H1 (cell line): ENCODE data around the gene CTTNBP2. TPM values are rescaled to one million over a fixed set of nuclear protein-coding genes. Genes with fewer than 3 reads are reported as not detected.

ENCODE experiments used
- CTCF ChIA-PET: fragments of 300-600 bp; sonication (Branson Sonifier 250); formaldehyde crosslinking; loops from one replicate; lab custom pipeline; 2021; ENCODE audit not compliant: partially characterized antibody; lab: Charles Lee
- POLR2A ChIA-PET: fragments of 300-600 bp; sonication (Branson Sonifier 250); formaldehyde crosslinking; loops from one replicate; lab custom pipeline; 2021; ENCODE audit warnings: inconsistent platforms; ENCODE audit not compliant: partially characterized antibody; lab: Charles Lee
- DNase-seq, 2 experiments: peaks; one replicate each; pipeline versions ENCODE4 v3.0.0 to v3.0.0-alpha.2; 2010 to 2022; ENCODE audit warnings: low spot score in 2 of 2, low read depth in 1 of 2, mixed read lengths in 1 of 2
- FAIRE-seq: peaks from 2 replicates; lab custom pipeline; 2011; peaks lifted over from hg19 to GRCh38; lab: Jason Lieb, UNC
- H2AFZ ChIP-seq: 2 replicates; pipeline ENCODE4 v1.8.1; 2012; ENCODE audit warnings: low read length, inconsistent platforms
- H2AK5ac ChIP-seq: 2 replicates; pipeline ENCODE4 v1.6.1; 2013; ENCODE audit warnings: low read depth, low read length
- H2BK120ac ChIP-seq: replicated peaks from 2 replicates; pipeline ENCODE3; 2013; ENCODE audit warnings: low read depth, low read length, inconsistent platforms
- H2BK12ac ChIP-seq: 2 replicates; pipeline ENCODE4 v1.6.1; 2013; ENCODE audit warnings: low read depth, low read length
- H2BK15ac ChIP-seq: 2 replicates; pipeline ENCODE4 v1.6.1; 2013; ENCODE audit warnings: low read length
- H2BK20ac ChIP-seq: 2 replicates; pipeline ENCODE4 v1.6.1; 2013; ENCODE audit warnings: low read length
- H2BK5ac ChIP-seq: 2 replicates; pipeline ENCODE4 v1.6.1; 2013; ENCODE audit warnings: low read depth, low read length
- H3K14ac ChIP-seq: 2 replicates; pipeline ENCODE4 v1.6.1; 2013; ENCODE audit warnings: inconsistent platforms; ENCODE audit not compliant: insufficient read length
- H3K18ac ChIP-seq: 2 replicates; pipeline ENCODE4 v1.6.1; 2013; ENCODE audit warnings: low read length; ENCODE audit errors: extremely low read depth
- H3K23ac ChIP-seq: 2 replicates; pipeline ENCODE4 v1.6.1; 2013; ENCODE audit warnings: inconsistent platforms; ENCODE audit not compliant: insufficient read length
- H3K23me2 ChIP-seq: 2 replicates; pipeline ENCODE4 v1.6.1; 2013; ENCODE audit warnings: low read depth, low read length
- H3K27ac ChIP-seq: 2 replicates; pipeline ENCODE4 v1.6.1; 2011; ENCODE audit warnings: low read depth, low read length, inconsistent platforms
- H3K27me3 ChIP-seq, 4 experiments: replicated peaks in 1 of 4; 1 replicate in 1 of 4; 2 replicates in 3 of 4; pipeline versions ENCODE4 v1.6.1 to v1.8.1; 2011 to 2013; ENCODE audit warnings: low read length in 3 of 4, mild to moderate bottlenecking in 3 of 4, inconsistent platforms in 2 of 4, mixed read lengths in 2 of 4, moderate library complexity in 1 of 4; ENCODE audit not compliant: control insufficient read depth in 3 of 4, insufficient read depth in 3 of 4; ENCODE audit errors: extremely low read depth in 1 of 4
- H3K36me3 ChIP-seq, 4 experiments: 2 replicates each; pipeline versions ENCODE4 v1.6.1 to v1.8.1; 2011 to 2013; ENCODE audit warnings: mild to moderate bottlenecking in 4 of 4, low read length in 3 of 4, moderate library complexity in 2 of 4, control low read depth in 1 of 4, inconsistent platforms in 1 of 4; ENCODE audit not compliant: insufficient read depth in 4 of 4, control insufficient read depth in 2 of 4
- H3K4ac ChIP-seq: replicated peaks from 2 replicates; pipeline ENCODE3; 2013; ENCODE audit warnings: low read length, low read depth, mixed read lengths, inconsistent platforms; ENCODE audit not compliant: insufficient read length
- H3K4me1 ChIP-seq, 4 experiments: replicated peaks in 1 of 4; 1 replicate in 1 of 4; 2 replicates in 3 of 4; pipeline versions ENCODE4 v1.6.1 to v1.8.1; 2011 to 2013; ENCODE audit warnings: low read length in 3 of 4, inconsistent platforms in 2 of 4, mixed read lengths in 1 of 4; ENCODE audit not compliant: insufficient read depth in 4 of 4, control insufficient read depth in 3 of 4
- H3K4me2 ChIP-seq, 2 experiments: 2 replicates each; pipeline versions ENCODE4 v1.6.1 to v1.8.1; 2011 to 2013; ENCODE audit warnings: low read depth in 2 of 2, low read length in 2 of 2, control low read depth in 1 of 2, inconsistent platforms in 1 of 2, mild to moderate bottlenecking in 1 of 2; ENCODE audit not compliant: insufficient read depth in 1 of 2
- H3K4me3 ChIP-seq, 4 experiments: fragments of 200-600, 300-600 bp in 1 of 4; sonication (generic), shearing (Covaris generic), sonication (Bioruptor Twin) in 1 of 4; 2 replicates each; pipeline versions ENCODE4 v1.5.1 to v1.8.1; 2011 to 2016; ENCODE audit warnings: low read length in 4 of 4, low read depth in 3 of 4, control low read depth in 2 of 4, inconsistent platforms in 2 of 4, mild to moderate bottlenecking in 2 of 4, mixed read lengths in 1 of 4, moderate library complexity in 1 of 4; ENCODE audit not compliant: insufficient read depth in 2 of 4; ENCODE audit errors: extremely low read depth in 1 of 4
- H3K56ac ChIP-seq: replicated peaks from 2 replicates; pipeline ENCODE3; 2013; ENCODE audit warnings: low read depth, mild to moderate bottlenecking, mixed read lengths, low read length, inconsistent platforms; ENCODE audit not compliant: insufficient read length
- H3K79me1 ChIP-seq: 2 replicates; pipeline ENCODE4 v1.6.1; 2013; ENCODE audit warnings: low read depth, low read length, control low read depth
- H3K79me2 ChIP-seq, 2 experiments: 2 replicates each; pipeline versions ENCODE4 v1.6.1 to v1.8.1; 2012 to 2013; ENCODE audit warnings: low read length in 2 of 2, mild to moderate bottlenecking in 2 of 2, inconsistent platforms in 1 of 2; ENCODE audit not compliant: insufficient read depth in 2 of 2, control insufficient read depth in 1 of 2
- H3K9ac ChIP-seq, 4 experiments: replicated peaks in 1 of 4; 1 replicate in 1 of 4; 2 replicates in 3 of 4; pipeline versions ENCODE4 v1.6.1 to v1.8.1; 2011 to 2013; ENCODE audit warnings: low read depth in 3 of 4, low read length in 3 of 4, control low read depth in 2 of 4, mild to moderate bottlenecking in 2 of 4, moderate library complexity in 2 of 4, inconsistent platforms in 1 of 4; ENCODE audit errors: extremely low read depth in 1 of 4
- H3K9me3 ChIP-seq, 2 experiments: 2 replicates each; pipeline versions ENCODE4 v1.6.1 to v1.8.1; 2012 to 2013; ENCODE audit warnings: mild to moderate bottlenecking in 2 of 2, moderate library complexity in 2 of 2, control low read depth in 1 of 2, inconsistent platforms in 1 of 2, low read depth in 1 of 2, low read length in 1 of 2, mixed read lengths in 1 of 2; ENCODE audit not compliant: insufficient read depth in 2 of 2
- H4K20me1 ChIP-seq, 2 experiments: replicated peaks in 1 of 2; 2 replicates each; pipeline versions ENCODE3 to v1.8.1; 2011 to 2013; ENCODE audit warnings: inconsistent platforms in 2 of 2, low read length in 2 of 2, mild to moderate bottlenecking in 1 of 2; ENCODE audit not compliant: insufficient read depth in 2 of 2, control insufficient read depth in 1 of 2
- H4K5ac ChIP-seq: 2 replicates; pipeline ENCODE4 v1.6.1; 2013; ENCODE audit warnings: low read length, low read depth, mixed read lengths, inconsistent platforms; ENCODE audit not compliant: insufficient read length
- H4K8ac ChIP-seq: 2 replicates; pipeline ENCODE4 v1.8.0; 2013; ENCODE audit warnings: mild to moderate bottlenecking, moderate library complexity, low read length, inconsistent platforms; ENCODE audit not compliant: insufficient read depth; ENCODE audit errors: extremely low read depth
- H4K91ac ChIP-seq: replicated peaks from 2 replicates; pipeline ENCODE3; 2013; ENCODE audit warnings: low read length, mixed read lengths, inconsistent platforms; ENCODE audit not compliant: insufficient read length
- ATF2 ChIP-seq: IDR thresholded peaks from 2 replicates; pipeline ENCODE4 v1.6.1; 2012; ENCODE audit warnings: low read length, inconsistent platforms
- BCL11A ChIP-seq, 2 experiments: IDR thresholded peaks; one replicate each; pipeline ENCODE4 v1.6.1; 2011; ENCODE audit warnings: low read depth in 2 of 2, low read length in 2 of 2, mild to moderate bottlenecking in 2 of 2
- CBX8 ChIP-seq: fragments of 300-800, 300-1000 bp; sonication (generic); IDR thresholded peaks from 2 replicates; pipeline ENCODE4 v1.7.1; 2016; ENCODE audit warnings: low read depth, low read length, borderline replicate concordance
- CHD2 ChIP-seq: IDR thresholded peaks from 2 replicates; pipeline ENCODE4 v1.6.1; 2012; ENCODE audit warnings: low read length, improper control_type of control experiment
- EP300 ChIP-seq, 2 experiments: IDR thresholded peaks; 1 replicate in 1 of 2; 2 replicates in 1 of 2; pipeline ENCODE4 v1.6.1; 2011 to 2012; ENCODE audit warnings: low read depth in 2 of 2, low read length in 2 of 2, mild to moderate bottlenecking in 2 of 2, borderline replicate concordance in 1 of 2, inconsistent platforms in 1 of 2, moderate library complexity in 1 of 2
- JUND ChIP-seq: IDR thresholded peaks from 2 replicates; pipeline ENCODE4 v1.6.1; 2011; ENCODE audit warnings: mild to moderate bottlenecking, improper control_type of control experiment, low read length
- KDM4A ChIP-seq: IDR thresholded peaks from one replicate; pipeline ENCODE4 v1.7.1; 2012; ENCODE audit warnings: low read depth, mild to moderate bottlenecking, moderate library complexity, low read length, inconsistent platforms; ENCODE audit not compliant: severe bottlenecking
- KDM5A ChIP-seq: fragments of 200-600 bp; IDR thresholded peaks from 2 replicates; pipeline ENCODE4 v1.7.1; 2012; ENCODE audit warnings: mild to moderate bottlenecking, low read length, inconsistent platforms, mixed read lengths
- MAFK ChIP-seq: IDR thresholded peaks from 2 replicates; pipeline ENCODE4 v1.6.1; 2012; ENCODE audit warnings: low read depth, mild to moderate bottlenecking, improper control_type of control experiment, low read length
- MAX ChIP-seq: IDR thresholded peaks from 2 replicates; pipeline ENCODE4 v1.6.1; 2012; ENCODE audit warnings: inconsistent platforms
- RXRA ChIP-seq: IDR thresholded peaks from 2 replicates; pipeline ENCODE4 v1.6.1; 2011; ENCODE audit warnings: low read depth, mild to moderate bottlenecking, low read length, moderate library complexity; ENCODE audit not compliant: insufficient read depth
- SUZ12 ChIP-seq: fragments of 200-600 bp; sonication (generic); IDR thresholded peaks from 2 replicates; pipeline ENCODE4 v1.6.1; 2012; ENCODE audit warnings: mild to moderate bottlenecking, inconsistent platforms, low read length, moderate library complexity, mixed read lengths
- WGBS, 2 experiments: shearing (Covaris generic) in 1 of 2; methylation state at CpG; one replicate each; pipeline versions ENCODE4 v1.1.6 to v1.1.7; 2013 to 2015; ENCODE audit warnings: low lambda C conversion rate in 2 of 2, mixed read lengths in 2 of 2, inconsistent platforms in 1 of 2, low coverage in 1 of 2, missing lambda C conversion rate in 1 of 2; ENCODE audit not compliant: insufficient replicate concordance in 2 of 2, insufficient coverage in 1 of 2, insufficient read length in 1 of 2; ENCODE audit errors: extremely low coverage in 1 of 2, missing lambda C conversion rate in 1 of 2; 5-methylcytosine and 5-hydroxymethylcytosine counted together
- polyA plus RNA-seq, 7 experiments: library from polyadenylated mRNA; depleted of rRNA in 3 of 7; stranded (reverse) in 5 of 7; unstranded in 2 of 7; fragments of >200 nt in 5 of 7; fragments of 200-250 nt in 2 of 7; gene quantifications; 1 replicate in 5 of 7; 2 replicates in 1 of 7; 4 replicates in 1 of 7; pipeline versions ENCODE4 v1.2.1 to v1.2.3, GENCODE V29; 2011 to 2013; ENCODE audit warnings: missing spikeins in 2 of 7, mixed read lengths in 2 of 7
- total RNA-seq: library from RNA; stranded (reverse); fragmentation: NEBNext Ultra II Directional; extraction: Animal tissue kit (Norgen Biotek cat#: 25700); gene quantifications from 2 replicates; pipeline ENCODE4 v1.2.1, GENCODE V29; 2021

Gene CTTNBP2
- total and polyA plus RNA-seq, 2 of the 8 experiments (the other 6 are each of a cell fraction or from before 2014, with no cell fraction given) = 15.3 to 35.1 TPM

- Histone ChIP-seq H3K23ac (no peak overlapping the region), H3K4ac (no peak overlapping the region), H2BK12ac (no peak overlapping the region), H3K18ac (no peak overlapping the region), H4K5ac (no peak overlapping the region), H2AFZ (no peak overlapping the region), H2BK20ac (no peak overlapping the region), H3K36me3 (peaks cover 5 to 45% (median 15%) of the 10 kb centered on the region in 4 experiments; a peak in 7 of 8 replicates), H3K9me3 (no peaks in the 10 kb centered on the region), H3K9ac (no peak overlapping the region), H2BK5ac (no peak overlapping the region), H3K23me2 (no peaks in the 10 kb centered on the region), H3K27ac (no peak overlapping the region), H3K4me3 (no peak overlapping the region), H3K79me1 (no peaks in the 10 kb centered on the region), H3K4me1 (no peaks in the 10 kb centered on the region), H4K91ac (no peak overlapping the region), H4K8ac (no peak overlapping the region), H3K14ac (no peak overlapping the region), H2AK5ac (no peak overlapping the region), H2BK120ac (no peak overlapping the region), H3K79me2 (no peaks in the 10 kb centered on the region), H2BK15ac (no peak overlapping the region), H3K56ac (no peak overlapping the region), H3K4me2 (no peak overlapping the region), H3K27me3 (no peaks in the 10 kb centered on the region), H4K20me1 (no peaks in the 10 kb centered on the region)
- WGBS, 2 experiments = 91% methylated on average over 2 of the region's 2 CpGs; no CpG with 5 or more reads in 1 of the 2 experiments
- CTCF ChIA-PET = interaction anchor here (0.6 to 5.6 kb wide), 12 partner anchors 11 to 276 kb away, joined by 3 to 55 read pairs (median 6); no protein-coding TSS in a partner anchor
- DNase-seq = no peak
- no peak for FAIRE-seq
- POLR2A ChIA-PET = no interaction called here
- TF ChIP-seq CBX8 = no peak
- no peak for TF ChIP-seq ATF2
- no peak for TF ChIP-seq MAX
- no peak for TF ChIP-seq MAFK
- no peak for TF ChIP-seq RXRA
- no peak for TF ChIP-seq BCL11A (IDR thresholded peaks at IDR 0.05; ENCODE audit: low read depth in 2 of 2, low read length in 2 of 2)
- TF ChIP-seq JUND = no peak
- TF ChIP-seq SUZ12 = no peak
- no peak for TF ChIP-seq KDM4A
- no peak for TF ChIP-seq CHD2
- TF ChIP-seq KDM5A = no peak
- TF ChIP-seq EP300 (IDR thresholded peaks at IDR 0.05; ENCODE audit: borderline replicate concordance in 1 of 2, low read depth in 2 of 2, low read length in 2 of 2) = no peak
These were observed 155.9 kb downstream of the CTTNBP2 start for GRCh38 chr7:117717357-117717756.
